KMS-11 (cell line): ENCODE results near the gene CDK19.

Experiments
- H2AFZ ChIP-seq: fragments of 200-600 bp; sonication (generic); 2 replicates; pipeline ENCODE4 v1.6.1; 2016; ENCODE audit warnings: antibody characterized with exemption, mixed run types, low read depth
- H3K27ac ChIP-seq: fragments of 200-600 bp; sonication (generic); 2 replicates; pipeline ENCODE4 v1.6.1; 2016; ENCODE audit warnings: mild to moderate bottlenecking, mixed run types
- H3K27me3 ChIP-seq: fragments of 200-600 bp; sonication (generic); 2 replicates; pipeline ENCODE4 v1.6.1; 2017; ENCODE audit warnings: mild to moderate bottlenecking, low read depth, mixed run types, moderate library complexity; ENCODE audit not compliant: insufficient read depth
- H3K36me3 ChIP-seq: fragments of 200-600 bp; sonication (generic); 2 replicates; pipeline ENCODE4 v1.6.1; 2017; ENCODE audit warnings: mild to moderate bottlenecking, mixed run types; ENCODE audit not compliant: insufficient read depth
- H3K4me1 ChIP-seq: fragments of 200-600 bp; sonication (generic); 2 replicates; pipeline ENCODE4 v1.6.1; 2016; ENCODE audit warnings: mild to moderate bottlenecking, low read depth, mixed run types; ENCODE audit not compliant: poor library complexity, severe bottlenecking
- H3K4me2 ChIP-seq: fragments of 200-600 bp; sonication (generic); 2 replicates; pipeline ENCODE4 v1.7.0; 2016; ENCODE audit warnings: mild to moderate bottlenecking, mixed run types
- H3K4me3 ChIP-seq: fragments of 200-600 bp; sonication (generic); IDR thresholded peaks from 2 replicates; pipeline ENCODE4 v1.6.1; 2017; ENCODE audit warnings: low read depth, low read length, mixed read lengths; ENCODE audit not compliant: insufficient read depth
- H3K79me2 ChIP-seq: fragments of 200-600 bp; sonication (generic); 2 replicates; pipeline ENCODE4 v1.6.1; 2016; ENCODE audit warnings: low read depth, mixed run types; ENCODE audit not compliant: insufficient read depth
- H3K9ac ChIP-seq: fragments of 200-600 bp; sonication (generic); 2 replicates; pipeline ENCODE4 v1.6.1; 2016; ENCODE audit warnings: mild to moderate bottlenecking, mixed run types
- H4K20me1 ChIP-seq: fragments of 200-600 bp; sonication (generic); 2 replicates; pipeline ENCODE4 v1.6.1; 2016; ENCODE audit warnings: mild to moderate bottlenecking, mixed run types; ENCODE audit not compliant: insufficient read depth
- CTCF ChIP-seq: fragments of 200-600 bp; sonication (generic); conservative IDR thresholded peaks from 2 replicates; pipeline ENCODE4 v1.6.1; 2017; ENCODE audit warnings: low read depth, mild to moderate bottlenecking, antibody characterized with exemption, low read length, moderate library complexity, mixed read lengths

CDK19 gene

GRCh38 chr6:110714143-110714542, 101.1 kb downstream of the CDK19 start:
- H4K20me1 ChIP-seq: no peaks in the 10 kb centered on the region
- no peak overlapping the region for H3K4me3 ChIP-seq
- H2AFZ ChIP-seq: no peak overlapping the region
- no peak for TF ChIP-seq CTCF
- H3K27ac ChIP-seq: no peak overlapping the region
- no peaks in the 10 kb centered on the region for H3K27me3 ChIP-seq
- H3K4me1 ChIP-seq: no peaks in the 10 kb centered on the region
- H3K4me2 ChIP-seq: no peak overlapping the region
- H3K9ac ChIP-seq: no peak overlapping the region
- H3K79me2 ChIP-seq: no peaks in the 10 kb centered on the region
- H3K36me3 ChIP-seq: no peaks in the 10 kb centered on the region

GRCh38 chr6:110712238-110712637, 103.0 kb downstream of the CDK19 start:
- Histone ChIP-seq H3K36me3 (no peaks in the 10 kb centered on the region), H3K79me2 (no peaks in the 10 kb centered on the region), H3K27me3 (no peaks in the 10 kb centered on the region), H3K4me2 (no peak overlapping the region), H3K4me3 (no peak overlapping the region), H3K4me1 (no peaks in the 10 kb centered on the region), H3K27ac (no peak overlapping the region), H2AFZ (no peak overlapping the region), H3K9ac (no peak overlapping the region), H4K20me1 (no peaks in the 10 kb centered on the region)
- TF ChIP-seq CTCF: no peak

- no peak overlapping the region for H2AFZ ChIP-seq
- no peak overlapping the region for H3K27ac ChIP-seq
- H3K9ac ChIP-seq: no peak overlapping the region
- TF ChIP-seq CTCF: no peak
- H3K4me2 ChIP-seq: no peak overlapping the region
- H3K79me2 ChIP-seq: no peaks in the 10 kb centered on the region
- H3K27me3 ChIP-seq: no peaks in the 10 kb centered on the region
- no peaks in the 10 kb centered on the region for H4K20me1 ChIP-seq
- H3K36me3 ChIP-seq: no peaks in the 10 kb centered on the region
- H3K4me1 ChIP-seq: no peaks in the 10 kb centered on the region
- H3K4me3 ChIP-seq: no peak overlapping the region
These were observed 105.2 kb downstream of the CDK19 start for GRCh38 chr6:110710115-110710514.

GRCh38 chr6:110708295-110708950, 106.8 kb downstream of the CDK19 start:
- H2AFZ ChIP-seq: no peak overlapping the region
- H4K20me1 ChIP-seq: no peaks in the 10 kb centered on the region
- H3K4me1 ChIP-seq: no peaks in the 10 kb centered on the region
- no peak overlapping the region for H3K27ac ChIP-seq
- no peaks in the 10 kb centered on the region for H3K36me3 ChIP-seq
- no peak overlapping the region for H3K4me2 ChIP-seq
- H3K27me3 ChIP-seq: no peaks in the 10 kb centered on the region
- no peak overlapping the region for H3K4me3 ChIP-seq
- no peak for TF ChIP-seq CTCF
- no peaks in the 10 kb centered on the region for H3K79me2 ChIP-seq
- no peak overlapping the region for H3K9ac ChIP-seq
